GM19099 (cell line): ENCODE results near the gene ZIC2.

Experiments used
- POLR2A ChIP-seq: IDR thresholded peaks from 3 replicates; pipeline ENCODE4 v1.6.1; 2011; ENCODE audit warnings: low read depth; ENCODE audit not compliant: insufficient read length; ENCODE audit errors: extremely low read depth

Gene ZIC2

GRCh38 chr13:99985241-99985874, 3.8 kb downstream of the ZIC2 start:
- TF ChIP-seq POLR2A = no peak

GRCh38 chr13:99985886-99986527, 4.4 kb downstream of the ZIC2 start:
- no peak for TF ChIP-seq POLR2A

GRCh38 chr13:99986741-99987140, 5.2 kb downstream of the ZIC2 start:
- no peak for TF ChIP-seq POLR2A

GRCh38 chr13:99987154-99988019, 5.8 kb downstream of the ZIC2 start:
- no peak for TF ChIP-seq POLR2A

- no peak for TF ChIP-seq POLR2A
Observed at GRCh38 chr13:99988529-99989275, 7.1 kb downstream of the ZIC2 start.

GRCh38 chr13:99989276-99990125, 7.9 kb downstream of the ZIC2 start:
- no peak for TF ChIP-seq POLR2A

GRCh38 chr13:99990126-99990977, 8.8 kb downstream of the ZIC2 start:
- no peak for TF ChIP-seq POLR2A

GRCh38 chr13:99991013-99991827, 9.6 kb downstream of the ZIC2 start:
- no peak for TF ChIP-seq POLR2A

GRCh38 chr13:99991828-99992775, 10.5 kb downstream of the ZIC2 start:
- TF ChIP-seq POLR2A = no peak

GRCh38 chr13:99992949-99993351, 11.4 kb downstream of the ZIC2 start:
- no peak for TF ChIP-seq POLR2A
